PC-9 (cell line): ENCODE data around the gene DAZAP2.

Experiments used
- EZH2 ChIP-seq: fragments of 200-600 bp; sonication (generic); IDR thresholded peaks from 2 replicates; pipeline ENCODE4 v1.8.0; 2017; ENCODE audit warnings: antibody characterized with exemption, low read depth
- TF ChIP-seq, protein P1 (sequence below): fragments of 200-600 bp; sonication (generic); conservative IDR thresholded peaks from 2 replicates; pipeline ENCODE4 v1.6.1; 2017; ENCODE audit warnings: mixed run types, antibody characterized with exemption, mild to moderate bottlenecking, moderate library complexity

DNA sequence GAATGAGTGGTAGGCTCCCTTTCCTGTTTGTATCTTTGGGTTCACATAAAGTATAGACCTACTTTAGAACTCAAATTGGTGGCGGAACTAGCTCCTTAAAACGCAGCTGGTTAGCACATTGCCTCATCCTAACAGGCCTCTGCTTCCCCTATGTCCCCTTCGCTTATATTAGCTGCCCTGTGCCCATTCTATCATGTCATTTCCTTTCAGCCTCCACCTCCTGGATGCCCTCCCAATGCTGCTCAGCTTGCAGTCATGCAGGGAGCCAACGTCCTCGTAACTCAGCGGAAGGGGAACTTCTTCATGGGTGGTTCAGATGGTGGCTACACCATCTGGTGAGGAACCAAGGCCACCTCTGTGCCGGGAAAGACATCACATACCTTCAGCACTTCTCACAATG, 3.5 kb downstream of the DAZAP2 start:
- TF ChIP-seq, protein P1, sequence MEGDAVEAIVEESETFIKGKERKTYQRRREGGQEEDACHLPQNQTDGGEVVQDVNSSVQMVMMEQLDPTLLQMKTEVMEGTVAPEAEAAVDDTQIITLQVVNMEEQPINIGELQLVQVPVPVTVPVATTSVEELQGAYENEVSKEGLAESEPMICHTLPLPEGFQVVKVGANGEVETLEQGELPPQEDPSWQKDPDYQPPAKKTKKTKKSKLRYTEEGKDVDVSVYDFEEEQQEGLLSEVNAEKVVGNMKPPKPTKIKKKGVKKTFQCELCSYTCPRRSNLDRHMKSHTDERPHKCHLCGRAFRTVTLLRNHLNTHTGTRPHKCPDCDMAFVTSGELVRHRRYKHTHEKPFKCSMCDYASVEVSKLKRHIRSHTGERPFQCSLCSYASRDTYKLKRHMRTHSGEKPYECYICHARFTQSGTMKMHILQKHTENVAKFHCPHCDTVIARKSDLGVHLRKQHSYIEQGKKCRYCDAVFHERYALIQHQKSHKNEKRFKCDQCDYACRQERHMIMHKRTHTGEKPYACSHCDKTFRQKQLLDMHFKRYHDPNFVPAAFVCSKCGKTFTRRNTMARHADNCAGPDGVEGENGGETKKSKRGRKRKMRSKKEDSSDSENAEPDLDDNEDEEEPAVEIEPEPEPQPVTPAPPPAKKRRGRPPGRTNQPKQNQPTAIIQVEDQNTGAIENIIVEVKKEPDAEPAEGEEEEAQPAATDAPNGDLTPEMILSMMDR: no peak
- TF ChIP-seq EZH2: no peak
